Calu3 (cell line): ENCODE data around the gene IGIP. TPM values are rescaled to one million over a fixed set of nuclear protein-coding genes. Genes with fewer than 3 reads are reported as not detected.

Experiments
- BruUV-seq: library from RNA; stranded (reverse); fragments of 400-500 nt; replicated peaks from 2 replicates; lab custom pipeline; 2021; lab: Mats Ljungman, UMichigan
- CTCF ChIA-PET: fragments of 300-600 bp; sonication (Branson Sonifier 250); formaldehyde crosslinking; loops from one replicate; lab custom pipeline; 2022; ENCODE audit warnings: antibody characterized with exemption; lab: Charles Lee
- DNase-seq: peaks from one replicate; pipeline ENCODE4 v3.0.0; 2022
- H3K27ac Mint-ChIP-seq: one replicate; pipeline ENCODE4 v1.8.0; 2022; ENCODE audit warnings: mixed read lengths; ENCODE audit not compliant: unreplicated experiment
- H3K27me3 Mint-ChIP-seq: one replicate; pipeline ENCODE4 v1.8.0; 2022; ENCODE audit warnings: mixed read lengths; ENCODE audit not compliant: unreplicated experiment
- H3K36me3 Mint-ChIP-seq: one replicate; pipeline ENCODE4 v1.8.0; 2022; ENCODE audit warnings: mild to moderate bottlenecking, moderate library complexity, mixed read lengths; ENCODE audit not compliant: insufficient read depth, unreplicated experiment
- H3K4me1 Mint-ChIP-seq: one replicate; pipeline ENCODE4 v1.8.0; 2022; ENCODE audit warnings: mild to moderate bottlenecking, low read depth, mixed read lengths; ENCODE audit not compliant: unreplicated experiment
- H3K4me3 Mint-ChIP-seq: one replicate; pipeline ENCODE4 v1.8.0; 2022; ENCODE audit warnings: mild to moderate bottlenecking, low read depth, moderate library complexity, mixed read lengths; ENCODE audit not compliant: unreplicated experiment
- H3K9me3 Mint-ChIP-seq: one replicate; pipeline ENCODE4 v1.8.0; 2022; ENCODE audit warnings: low read depth, mixed read lengths; ENCODE audit not compliant: unreplicated experiment
- CTCF ChIP-seq: fragments of 200-600 bp; IDR thresholded peaks from one replicate; pipeline ENCODE4 v1.8.0; 2022; ENCODE audit warnings: antibody characterized with exemption; ENCODE audit not compliant: unreplicated experiment
- intact Hi-C: fragments of 100-400 bp; cut with micrococcal nuclease; formaldehyde crosslinking; loops from one replicate; pipeline ENCODE4 v1.10.0; 2022; ENCODE audit not compliant: unreplicated experiment
- total RNA-seq: library from RNA; stranded (reverse); gene quantifications from 2 replicates; pipeline ENCODE4 v1.2.3, GENCODE V29; 2022

IGIP gene
- total RNA-seq, 1 experiment from 2014 or later = 6.2 TPM

GRCh38 chr5:140166911-140167310, 41.2 kb downstream of the IGIP start:
- no peak for DNase-seq
- H3K4me3 Mint-ChIP-seq = no peak overlapping the region
- H3K27me3 Mint-ChIP-seq = no peaks in the 10 kb centered on the region
- H3K9me3 Mint-ChIP-seq = no peaks in the 10 kb centered on the region
- CTCF ChIA-PET = no interaction called here
- no peak for TF ChIP-seq CTCF
- H3K4me1 Mint-ChIP-seq = peaks cover 60% of the 10 kb centered on the region
- intact Hi-C loops = no loop called here
- H3K36me3 Mint-ChIP-seq = peaks cover 9% of the 10 kb centered on the region
- H3K27ac Mint-ChIP-seq = no peak overlapping the region
- no TSS peak for BruUV-seq

- Mint-ChIP-seq H3K27me3 (peaks cover 7% of the 10 kb centered on the region), H3K4me3 (no peak overlapping the region), H3K9me3 (no peaks in the 10 kb centered on the region), H3K4me1 (peaks cover 45% of the 10 kb centered on the region), H3K36me3 (peaks cover 9% of the 10 kb centered on the region), H3K27ac (no peak overlapping the region)
- intact Hi-C loops = no loop called here
- CTCF ChIA-PET = interaction anchor here (0.6 kb wide), 1 partner anchor 23 kb away, joined by 3 read pairs; no protein-coding TSS in a partner anchor
- no TSS peak for BruUV-seq
- DNase-seq = no peak
- no peak for TF ChIP-seq CTCF
Observed at GRCh38 chr5:140168371-140168770, 42.6 kb downstream of the IGIP start.

GRCh38 chr5:140169410-140169809, 43.7 kb downstream of the IGIP start:
- TF ChIP-seq CTCF = no peak
- no peaks in the 10 kb centered on the region for H3K9me3 Mint-ChIP-seq
- no peak for DNase-seq
- peaks cover 16% of the 10 kb centered on the region for H3K27me3 Mint-ChIP-seq
- intact Hi-C loops = no loop called here
- CTCF ChIA-PET = interaction anchor here (0.6 to 1.0 kb wide), 7 partner anchors 20 to 518 kb away, joined by 3 to 10 read pairs (median 3); partner anchors contain the start of gene HBEGF
- no TSS peak for BruUV-seq
- peaks cover 43% of the 10 kb centered on the region for H3K4me1 Mint-ChIP-seq
- no peak overlapping the region for H3K27ac Mint-ChIP-seq
- no peak overlapping the region for H3K4me3 Mint-ChIP-seq
- H3K36me3 Mint-ChIP-seq = peaks cover 15% of the 10 kb centered on the region

GRCh38 chr5:140172483-140172882, 46.7 kb downstream of the IGIP start:
- CTCF ChIA-PET = no interaction called here
- H3K27ac Mint-ChIP-seq = no peak overlapping the region
- no TSS peak for BruUV-seq
- H3K4me1 Mint-ChIP-seq = peaks cover 41% of the 10 kb centered on the region
- no peak for TF ChIP-seq CTCF
- intact Hi-C loops = no loop called here
- no peak overlapping the region for H3K4me3 Mint-ChIP-seq
- H3K9me3 Mint-ChIP-seq = no peaks in the 10 kb centered on the region
- peaks cover 41% of the 10 kb centered on the region for H3K36me3 Mint-ChIP-seq
- no peak for DNase-seq
- H3K27me3 Mint-ChIP-seq = peaks cover 16% of the 10 kb centered on the region
